Cardiac muscle cell (in vitro differentiated cells and primary cell): ENCODE results near the gene MINK1. TPM values are rescaled to one million over a fixed set of nuclear protein-coding genes. Genes with fewer than 3 reads are reported as not detected.

ENCODE experiments used
- DNase-seq, 2 donors: peaks; one replicate each; pipeline versions ENCODE4 v3.0.0 to v3.0.0-alpha.2; 2010 to 2017; ENCODE audit warnings: low read depth in 1 of 2, low spot score in 1 of 2
- H3K27ac ChIP-seq: fragments of 200-600 bp; sonication (generic); 2 replicates; pipeline ENCODE4 v1.5.1; 2016
- H3K27me3 ChIP-seq: fragments of 200-600 bp; sonication (generic); 2 replicates; pipeline ENCODE4 v1.6.0; 2016; ENCODE audit warnings: control low read depth
- H3K36me3 ChIP-seq: fragments of 200-600 bp; sonication (generic); 2 replicates; pipeline ENCODE4 v1.5.1; 2016; ENCODE audit warnings: control low read depth
- H3K4me1 ChIP-seq: fragments of 200-600 bp; sonication (generic); 2 replicates; pipeline ENCODE4 v1.8.1; 2017; ENCODE audit warnings: low read depth, mild to moderate bottlenecking, mixed run types
- H3K4me3 ChIP-seq: fragments of 200-600 bp; sonication (generic); 2 replicates; pipeline ENCODE4 v1.5.1; 2016; ENCODE audit warnings: mild to moderate bottlenecking
- H3K9me3 ChIP-seq: fragments of 200-600 bp; sonication (generic); 2 replicates; pipeline ENCODE4 v1.5.1; 2017; ENCODE audit warnings: low read depth, mild to moderate bottlenecking, control low read depth
- CTCF ChIP-seq: IDR thresholded peaks from 2 replicates; pipeline ENCODE4 v1.5.1; 2012; ENCODE audit warnings: low read depth, mild to moderate bottlenecking, low read length
- polyA plus RNA-seq: library from polyadenylated mRNA; unstranded; fragments of >200 nt; fragmentation: Nextera tagmentation; extraction: Ambion mirVana; gene quantifications from 2 replicates; pipeline ENCODE4 v1.2.1, GENCODE V29; 2016
- total RNA-seq: library from RNA; depleted of rRNA; stranded (reverse); fragments of >200 nt; gene quantifications from 2 replicates; pipeline ENCODE4 v1.2.3, GENCODE V29; 2016

Gene MINK1
- total and polyA plus RNA-seq, 2 experiments from 2014 or later = 27.1 to 47.7 TPM

- no peak for TF ChIP-seq CTCF
- Histone ChIP-seq H3K4me3 (peak overlapping the region; percentile 85), H3K27ac (peak overlapping the region; percentile 79), H3K4me1 (no peaks in the 10 kb centered on the region), H3K36me3 (no peaks in the 10 kb centered on the region), H3K9me3 (no peaks in the 10 kb centered on the region), H3K27me3 (no peaks in the 10 kb centered on the region)
- DNase-seq = peak; percentile 45 to 52
These were observed 36.6 kb upstream of the MINK1 start for GRCh38 chr17:4796552-4796920.

DNA sequence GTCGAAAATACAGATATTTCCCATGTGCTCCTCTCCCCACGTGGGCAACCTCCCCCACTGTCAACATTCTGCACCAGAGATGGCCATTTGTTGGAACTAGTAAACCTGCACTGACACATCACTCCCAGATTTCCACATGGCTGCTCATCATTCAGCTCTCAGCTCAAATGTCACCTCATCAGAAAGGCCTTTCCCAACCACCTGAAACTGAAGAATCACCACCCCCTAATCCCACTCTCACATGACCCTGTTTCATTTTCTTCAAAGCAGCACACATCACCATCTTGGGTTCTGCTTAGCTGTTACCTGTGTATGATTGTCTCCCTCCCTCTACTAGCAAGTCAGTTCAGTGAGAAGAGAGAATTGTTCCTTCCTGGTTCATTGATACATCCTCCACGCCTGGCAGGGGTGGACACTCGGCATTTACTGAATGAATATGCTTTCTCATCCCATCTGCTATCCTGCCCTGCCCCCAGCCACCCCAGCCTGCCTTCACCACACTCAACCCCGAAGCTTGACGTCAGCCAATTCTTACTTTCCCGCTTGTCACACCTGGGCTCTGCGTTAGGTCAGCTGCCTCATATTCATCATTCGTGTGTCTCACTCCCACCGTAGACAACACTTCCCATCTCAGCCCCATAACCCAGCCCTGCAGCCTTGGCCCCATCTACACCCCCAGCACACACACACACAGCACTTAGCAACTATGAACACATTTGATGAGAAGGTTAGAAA is 32.5 kb upstream of the MINK1 start:
- Histone ChIP-seq H3K36me3 (no peaks in the 10 kb centered on the region), H3K9me3 (no peaks in the 10 kb centered on the region), H3K27me3 (no peaks in the 10 kb centered on the region), H3K4me3 (no peak overlapping the region), H3K4me1 (no peaks in the 10 kb centered on the region), H3K27ac (no peak overlapping the region)
- TF ChIP-seq CTCF = no peak
- no peak for DNase-seq

GRCh38 chr17:4802228-4802627 is 30.9 kb upstream of the MINK1 start, which contains the start of gene C17orf114:
TSS of gene C17orf114 (minus strand) at chr17:4802328.
- H3K27ac ChIP-seq = no peak within 1 kb of the TSS
- no peaks in the 10 kb centered on the region for H3K9me3 ChIP-seq
- H3K36me3 ChIP-seq = no peaks in the 10 kb centered on the region
- no peak for DNase-seq
- H3K27me3 ChIP-seq = no peaks in the 10 kb centered on the region
- H3K4me3 ChIP-seq = no peak within 1 kb of the TSS
- TF ChIP-seq CTCF = no peak
- H3K4me1 ChIP-seq = no peaks in the 10 kb centered on the region

GRCh38 chr17:4806456-4806776 is 26.7 kb upstream of the MINK1 start:
- Histone ChIP-seq H3K36me3 (no peaks in the 10 kb centered on the region), H3K9me3 (no peaks in the 10 kb centered on the region), H3K4me3 (peak overlapping the region; percentile 52), H3K27ac (no peak overlapping the region), H3K27me3 (no peaks in the 10 kb centered on the region), H3K4me1 (no peaks in the 10 kb centered on the region)
- TF ChIP-seq CTCF = no peak
- DNase-seq = peak in 1 of 2 donors; percentile 7

- Histone ChIP-seq H3K27ac (no peak within 1 kb of the TSS), H3K9me3 (no peaks in the 10 kb centered on the region), H3K36me3 (no peaks in the 10 kb centered on the region), H3K4me1 (no peaks in the 10 kb centered on the region), H3K27me3 (no peaks in the 10 kb centered on the region), H3K4me3 (peak within 1 kb of the TSS; percentile 52)
- peak; percentile 83 to 94 for DNase-seq
- no peak for TF ChIP-seq CTCF
These were observed 26.1 kb upstream of the MINK1 start, which contains the start of gene PLD2 for GRCh38 chr17:4806777-4807604. TSS of gene PLD2 (plus strand) at chr17:4807152. CDS start at chr17:4807773, 621 bp downstream.
